HG03342 (cell line): Measurements from ENCODE around the gene PLEKHA7.
"Not testable (repeated sequence)": the region's sequence is repeated elsewhere in the genome, so short reads cannot be mapped to it uniquely, and the experiment has no call there.

Experiments
- ATAC-seq: cut with Tn5 transposase; IDR thresholded peaks from one replicate; pipeline ENCODE4 v1.9.1; 2021; ENCODE audit warnings: mild to moderate bottlenecking, moderate library complexity; ENCODE audit not compliant: unreplicated experiment

Gene PLEKHA7

GRCh38 chr11:16889905-16890304 is 124.3 kb downstream of the PLEKHA7 start:
- ATAC-seq = no peak

GRCh38 chr11:16889010-16889409 is 125.2 kb downstream of the PLEKHA7 start:
- not testable (repeated sequence) for ATAC-seq

- ATAC-seq = not testable (repeated sequence)
Measured at GRCh38 chr11:16887887-16888286, 126.3 kb downstream of the PLEKHA7 start.

GRCh38 chr11:16883174-16883573 is 131.0 kb downstream of the PLEKHA7 start:
- no peak for ATAC-seq

- peak; percentile 52 for ATAC-seq
Measured at GRCh38 chr11:16881766-16882165, 132.4 kb downstream of the PLEKHA7 start.

- peak; percentile 72 for ATAC-seq
Measured at GRCh38 chr11:16881074-16881709, 133.0 kb downstream of the PLEKHA7 start.

GRCh38 chr11:16880184-16880801 is 133.9 kb downstream of the PLEKHA7 start:
- no peak for ATAC-seq

- no peak for ATAC-seq
Measured at GRCh38 chr11:16879690-16880089, 134.5 kb downstream of the PLEKHA7 start.

- ATAC-seq = no peak
Measured at GRCh38 chr11:16876837-16877236, 137.4 kb downstream of the PLEKHA7 start.

GRCh38 chr11:16876053-16876752 is 138.0 kb downstream of the PLEKHA7 start:
- no peak for ATAC-seq

GRCh38 chr11:16874275-16874975 is 139.8 kb downstream of the PLEKHA7 start:
- no peak for ATAC-seq

- ATAC-seq = no peak
Measured at GRCh38 chr11:16873289-16873688, 140.9 kb downstream of the PLEKHA7 start.

GRCh38 chr11:16871368-16871767 is 142.8 kb downstream of the PLEKHA7 start:
- no peak for ATAC-seq

- no peak for ATAC-seq
Measured at GRCh38 chr11:16867097-16867496, 147.1 kb downstream of the PLEKHA7 start.

GRCh38 chr11:16864428-16864827 is 149.8 kb downstream of the PLEKHA7 start:
- ATAC-seq = not testable (repeated sequence)

GRCh38 chr11:16863389-16863788 is 150.8 kb downstream of the PLEKHA7 start:
- ATAC-seq = no peak

- ATAC-seq = no peak
Measured at GRCh38 chr11:16862726-16863125, 151.5 kb downstream of the PLEKHA7 start.

GRCh38 chr11:16861862-16862261 is 152.4 kb downstream of the PLEKHA7 start:
- no peak for ATAC-seq

GRCh38 chr11:16860617-16861016 is 153.6 kb downstream of the PLEKHA7 start:
- ATAC-seq = no peak

- no peak for ATAC-seq
Measured at GRCh38 chr11:16859651-16860050, 154.6 kb downstream of the PLEKHA7 start.

GRCh38 chr11:16857186-16857585 is 157.0 kb downstream of the PLEKHA7 start:
- no peak for ATAC-seq
